Mesenteric fat pad (tissue), 1 donor: ENCODE data around the gene TMEM106C. TPM values are rescaled to one million over a fixed set of nuclear protein-coding genes. Genes with fewer than 3 reads are reported as not detected.
"Not testable (repeated sequence)": the region's sequence is repeated elsewhere in the genome, so short reads cannot be mapped to it uniquely, and the experiment has no call there.

Experiments used
- DNase-seq: peaks from one replicate; pipeline ENCODE4 v3.0.0-alpha.2; 2020; ENCODE audit warnings: low spot score
- total RNA-seq: library from RNA; stranded (reverse); fragmentation: NEBNext Ultra II Directional; extraction: Animal tissue kit (Norgen Biotek cat#: 25700); gene quantifications from one replicate; pipeline ENCODE4 v1.2.1, GENCODE V29; 2021
- donor health status: DM: yes; HTN: yes; CAD: no.

TMEM106C gene
- total RNA-seq, 1 donor from 2014 or later: 34.5 TPM

DNA sequence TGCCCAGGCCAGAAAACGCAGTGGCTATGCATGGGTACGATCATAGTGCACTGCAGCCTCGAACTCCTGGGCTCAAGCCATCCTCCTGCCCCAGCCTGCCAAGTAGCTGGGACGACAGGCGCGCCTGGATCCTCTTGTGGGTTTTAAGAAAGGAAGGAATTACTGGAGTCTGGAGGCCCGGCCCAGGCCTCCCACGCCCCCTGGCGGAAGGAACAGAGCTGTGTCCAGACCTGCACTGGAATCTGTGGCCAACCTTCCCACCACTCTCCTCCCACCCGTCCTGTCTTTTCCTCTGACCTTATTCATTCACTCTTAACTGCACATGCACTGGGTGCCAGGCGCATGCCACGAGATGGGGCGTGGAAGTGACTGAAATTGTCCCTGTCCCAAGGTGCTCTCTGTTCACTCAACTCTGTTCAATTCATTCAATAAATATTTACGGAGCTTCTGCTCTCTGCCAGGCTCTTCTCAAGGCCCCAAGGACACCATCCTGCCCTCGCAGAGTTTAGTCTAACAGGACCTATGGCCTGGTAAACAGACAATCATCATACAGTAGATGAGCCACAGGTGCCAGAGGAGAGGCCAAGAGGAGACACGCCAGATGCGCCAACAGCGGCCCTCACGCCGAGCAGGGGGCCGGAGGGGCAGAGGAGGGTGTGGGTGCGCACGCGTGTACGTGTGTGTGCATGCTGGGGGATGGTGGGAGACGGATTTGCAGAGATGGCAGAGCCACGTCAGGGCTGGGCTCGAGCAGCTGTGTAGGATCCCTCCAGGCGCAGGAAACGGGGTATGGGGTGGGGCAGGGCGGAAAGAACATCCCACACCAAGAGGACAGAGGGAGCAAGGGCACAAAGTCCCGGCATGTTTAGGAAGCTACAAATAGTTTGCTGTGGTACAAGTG is 13.7 kb upstream of the TMEM106C start:
- no peak for DNase-seq

DNA sequence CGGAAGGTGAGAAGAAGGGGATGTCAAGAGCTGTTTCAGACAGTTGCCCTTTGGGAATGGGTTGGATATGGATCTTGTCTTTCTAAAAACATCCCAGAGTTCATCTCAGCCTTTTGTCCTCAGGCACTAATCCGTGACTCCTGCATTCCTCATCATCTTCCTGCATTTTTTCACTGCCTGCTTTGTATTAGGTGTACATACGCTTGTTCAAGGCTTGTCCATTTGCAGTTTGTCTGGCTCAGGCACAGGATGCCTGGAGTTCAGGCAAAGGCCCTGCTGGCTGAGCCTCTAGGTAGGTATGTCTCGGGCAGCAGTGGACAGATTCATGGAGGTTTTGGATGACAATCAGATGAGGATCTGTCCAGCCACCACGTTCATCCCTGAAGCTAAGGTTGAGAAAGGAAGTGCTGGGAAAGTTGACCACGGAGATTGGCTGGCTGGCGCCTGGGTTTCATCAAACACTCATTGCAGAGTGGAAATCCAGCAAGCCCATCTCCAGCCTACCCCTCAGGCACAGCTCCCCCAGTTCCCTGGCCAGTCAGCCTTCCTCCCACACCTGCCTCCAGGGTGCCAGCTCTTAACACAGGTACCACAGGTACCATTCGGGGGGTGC is 12.4 kb upstream of the TMEM106C start:
- DNase-seq: no peak

DNA sequence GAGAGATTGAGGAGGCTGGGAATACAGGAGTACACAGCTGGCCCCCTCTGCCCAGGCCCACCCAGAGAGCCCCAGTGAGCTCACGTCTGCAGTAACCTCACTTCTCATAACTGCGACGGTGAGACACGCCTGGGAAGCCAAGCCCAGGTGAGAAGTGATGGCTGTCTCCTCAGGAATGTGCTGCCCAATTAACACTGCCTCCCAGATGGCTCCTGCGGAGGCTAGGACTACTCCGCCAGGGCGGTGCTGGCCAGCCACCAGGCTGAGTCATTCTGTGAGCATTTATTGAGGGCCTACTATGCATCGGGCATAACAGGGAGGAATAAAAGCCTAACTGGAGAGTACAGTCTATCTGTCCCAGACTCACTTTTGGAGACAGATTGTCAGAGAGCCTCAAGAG is 9.3 kb upstream of the TMEM106C start:
- no peak for DNase-seq

DNA sequence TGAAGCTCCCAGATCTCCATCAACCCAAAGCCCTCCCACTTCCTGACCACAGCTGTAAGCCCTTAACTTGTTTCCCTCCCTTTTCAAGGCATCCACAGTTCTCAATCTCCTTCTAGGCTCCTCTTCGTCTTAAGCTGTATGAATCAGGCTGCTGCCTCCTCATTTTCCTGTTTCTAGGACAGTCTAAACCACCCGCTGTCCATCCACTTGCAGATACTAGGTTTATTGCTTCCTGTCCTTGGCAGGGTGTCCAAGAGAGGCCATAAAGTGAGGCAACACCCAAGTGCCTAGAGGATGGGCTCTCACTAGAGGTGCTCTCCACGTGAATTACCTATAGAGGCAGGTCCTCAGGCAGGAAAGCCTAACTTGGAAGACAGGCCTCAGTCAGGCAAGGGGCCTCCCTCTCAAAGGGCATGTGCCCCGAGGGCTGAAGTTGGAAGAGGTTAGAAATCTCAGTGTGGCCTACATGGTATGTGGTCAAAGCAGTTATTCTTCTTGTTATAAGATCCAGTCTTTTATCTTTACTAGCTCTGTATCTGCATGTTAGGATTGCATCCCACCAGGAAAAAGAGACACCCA is 8.8 kb upstream of the TMEM106C start:
- DNase-seq: no peak

DNA sequence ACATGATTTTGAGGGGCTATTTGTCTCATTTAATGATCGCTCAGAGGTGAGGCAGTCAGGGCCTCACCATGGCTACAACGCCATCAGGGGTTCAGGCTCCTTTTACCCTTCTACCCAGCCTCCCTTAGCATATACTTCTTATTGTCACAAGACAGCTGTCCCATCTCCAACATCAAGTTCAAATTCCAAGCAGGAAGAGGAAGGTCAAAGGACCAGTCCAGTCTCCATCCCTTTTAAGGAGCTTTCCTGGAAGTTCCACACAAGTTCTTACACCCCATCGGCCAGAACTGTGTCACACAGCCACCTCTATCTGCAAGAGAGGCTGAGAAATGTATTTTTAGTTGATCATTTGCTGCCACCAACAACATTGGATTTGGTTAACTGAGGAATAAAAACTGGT is 8.3 kb upstream of the TMEM106C start:
- no peak for DNase-seq

DNA sequence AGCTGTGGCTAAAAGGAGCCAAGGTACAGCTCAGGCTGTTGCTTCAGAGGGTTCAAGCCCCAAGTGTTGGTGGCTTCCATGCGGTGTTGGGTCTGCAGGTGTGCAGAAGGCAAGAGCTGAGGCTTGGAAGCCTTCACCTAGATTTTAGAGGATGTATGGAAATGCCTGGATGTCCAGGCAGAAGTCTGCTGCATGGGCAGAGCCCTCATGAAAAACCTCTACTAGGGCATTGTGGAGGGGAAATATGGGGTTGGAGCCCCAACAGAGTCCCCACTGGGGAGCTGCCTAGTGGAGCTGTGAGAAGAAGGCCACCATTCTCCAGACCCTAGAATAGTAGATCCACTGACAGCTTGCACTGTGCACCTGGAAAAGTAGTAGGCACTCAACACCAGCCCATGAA is 5.7 kb upstream of the TMEM106C start:
- not testable (repeated sequence) for DNase-seq

DNA sequence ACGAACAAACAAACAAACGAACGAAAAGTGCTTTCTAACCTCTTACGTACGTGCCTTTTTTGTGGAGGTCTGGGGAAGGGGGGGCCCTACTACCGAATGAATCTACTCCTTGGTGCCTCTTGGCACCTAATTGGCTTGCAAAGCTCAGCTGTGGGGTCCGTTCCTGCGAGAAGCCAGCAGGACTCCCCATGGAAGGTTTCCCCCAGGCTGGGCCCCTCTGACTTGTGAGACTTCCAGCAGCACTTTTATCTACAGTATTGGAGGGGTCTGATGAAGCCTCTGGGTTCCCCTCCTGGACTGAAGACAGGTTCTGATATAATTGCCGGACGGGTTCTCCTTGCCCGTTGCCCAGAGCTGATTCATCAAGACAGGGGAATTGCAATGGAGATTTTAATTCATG is 1.2 kb upstream of the TMEM106C start:
- no peak for DNase-seq

DNA sequence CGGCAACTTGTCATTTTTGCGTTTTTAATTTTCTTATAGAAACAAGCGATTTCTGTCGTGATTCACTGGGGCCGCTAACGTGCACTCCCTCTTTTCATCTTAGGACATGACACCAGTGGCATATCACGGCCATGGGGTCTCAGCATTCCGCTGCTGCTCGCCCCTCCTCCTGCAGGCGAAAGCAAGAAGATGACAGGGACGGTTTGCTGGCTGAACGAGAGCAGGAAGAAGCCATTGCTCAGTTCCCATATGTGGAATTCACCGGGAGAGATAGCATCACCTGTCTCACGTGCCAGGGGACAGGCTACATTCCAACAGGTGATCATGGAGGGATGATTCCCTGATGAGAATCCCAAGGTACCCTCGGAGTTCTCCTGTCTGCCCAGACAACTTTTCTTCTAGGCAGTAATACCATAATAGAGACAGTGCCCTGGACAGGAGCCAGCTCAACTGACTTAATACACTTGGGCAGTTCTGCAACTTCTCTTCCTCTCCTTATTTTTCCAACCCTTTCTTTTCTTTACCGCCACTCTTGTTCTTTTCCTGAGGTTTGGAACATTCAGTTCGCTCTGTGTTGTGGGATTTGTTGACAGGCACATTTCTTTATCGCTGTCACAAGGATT is 821 bp downstream of the TMEM106C start:
- no peak for DNase-seq

DNA sequence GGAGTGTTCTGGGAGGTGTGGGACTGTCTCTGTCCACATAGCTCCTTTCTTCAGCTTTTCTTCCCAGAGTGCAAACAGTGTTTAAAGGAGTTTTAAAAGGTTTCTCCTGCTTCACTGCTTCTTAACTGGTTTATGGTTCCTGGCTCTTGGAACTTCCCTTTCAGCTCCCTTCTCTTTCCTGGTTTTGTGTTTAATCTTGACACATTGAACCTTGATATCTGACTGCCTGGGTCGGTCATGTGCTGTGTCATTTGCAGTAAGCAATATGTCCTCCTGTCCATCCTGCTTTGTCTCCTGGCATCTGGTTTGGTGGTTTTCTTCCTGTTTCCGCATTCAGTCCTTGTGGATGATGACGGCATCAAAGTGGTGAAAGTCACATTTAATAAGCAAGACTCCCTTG is 2.2 kb downstream of the TMEM106C start:
- DNase-seq: no peak

DNA sequence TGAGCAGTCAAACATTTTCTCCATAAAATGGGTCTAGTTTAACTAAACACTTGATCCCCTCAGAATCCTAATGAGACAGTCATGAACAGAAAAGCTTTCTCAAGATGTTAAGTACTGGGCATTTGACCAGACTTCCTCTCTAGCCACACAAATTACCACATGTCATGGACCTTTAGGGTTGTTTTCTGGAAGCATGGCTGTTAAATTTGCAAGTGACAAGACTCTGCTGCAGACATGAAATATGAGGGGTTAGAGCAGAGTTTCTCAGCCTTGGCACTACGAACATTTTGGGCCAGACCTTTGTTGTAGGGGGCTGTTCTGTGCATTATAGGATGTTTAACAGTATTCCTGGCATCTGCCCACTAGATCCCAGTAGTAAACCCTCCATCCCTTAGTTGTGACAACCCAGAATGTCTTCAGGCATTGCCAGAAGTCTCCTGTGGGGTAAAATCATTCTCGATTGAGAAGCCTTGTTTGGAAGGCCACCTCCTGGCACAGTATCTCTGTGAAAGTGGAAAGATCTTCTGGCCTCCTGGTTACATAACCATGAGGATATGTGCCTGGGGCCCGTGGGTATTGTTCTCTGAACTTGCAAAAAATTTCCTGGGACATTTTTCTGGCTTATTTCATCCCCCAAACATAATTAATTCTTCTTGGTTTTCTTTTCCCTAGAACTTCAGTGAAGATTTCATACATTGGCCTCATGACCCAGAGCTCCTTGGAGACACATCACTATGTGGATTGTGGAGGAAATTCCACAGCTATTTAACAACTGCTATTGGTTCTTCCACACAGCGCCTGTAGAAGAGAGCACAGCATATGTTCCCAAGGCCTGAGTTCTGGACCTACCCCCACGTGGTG is 4.3 kb downstream of the TMEM106C start:
- DNase-seq: no peak

DNA sequence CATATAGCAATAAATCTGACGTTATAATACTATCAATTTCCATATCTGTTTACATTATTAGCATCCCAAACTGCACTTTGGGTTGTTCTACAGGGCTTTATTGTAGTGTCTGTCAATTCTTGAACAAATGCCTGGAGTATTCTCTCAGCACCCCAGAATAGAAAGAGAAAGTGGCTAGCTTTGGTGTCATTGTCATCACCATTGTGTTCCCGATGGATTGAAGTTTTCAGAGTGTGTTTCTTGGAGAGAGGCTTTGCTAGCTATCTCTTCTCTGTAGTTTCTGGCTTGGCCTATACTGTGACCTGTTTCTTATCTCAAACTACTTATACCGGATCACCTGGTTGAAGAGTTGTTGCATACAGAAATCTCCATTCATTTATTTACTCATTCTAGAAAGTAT is 6.4 kb downstream of the TMEM106C start:
- no peak for DNase-seq

DNA sequence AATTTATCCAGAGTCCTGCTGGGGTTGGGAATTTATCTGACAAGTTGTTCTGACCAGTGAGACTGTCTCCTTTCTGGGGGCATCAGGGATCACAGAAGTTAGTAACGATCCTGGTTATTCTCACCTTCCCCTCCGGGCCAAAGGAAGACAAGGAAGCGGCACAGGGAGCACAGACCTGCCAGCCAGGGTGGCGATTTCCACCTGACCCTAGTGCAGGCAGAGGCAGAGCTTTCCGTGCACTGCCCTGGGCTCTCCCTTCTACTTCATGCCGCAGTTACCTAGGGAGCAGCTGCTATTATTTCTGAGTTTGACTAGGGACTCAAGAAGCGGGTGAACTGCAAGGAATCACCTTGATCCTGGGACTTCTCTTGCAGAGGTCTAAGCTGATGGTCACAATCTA is 7.4 kb downstream of the TMEM106C start:
- DNase-seq: no peak

DNA sequence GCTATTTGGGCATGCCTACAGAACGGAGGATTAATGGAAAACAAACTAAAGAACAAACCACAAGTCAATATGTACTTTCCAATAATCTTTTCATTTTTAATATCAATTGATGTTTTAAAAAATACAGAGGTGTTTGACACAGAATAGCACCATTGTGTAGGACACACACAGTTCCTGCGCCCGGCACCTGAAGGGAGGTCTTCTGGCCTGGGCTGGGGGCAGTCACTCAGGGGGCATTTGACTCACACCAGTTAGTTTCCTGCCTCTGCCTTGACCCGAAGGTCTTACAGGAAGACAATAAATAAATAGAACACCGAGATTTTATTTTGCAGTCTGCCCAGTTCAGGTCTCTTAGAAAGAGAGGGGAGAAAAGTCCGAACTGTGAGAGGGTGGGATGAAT is 9.5 kb downstream of the TMEM106C start:
- no peak for DNase-seq

DNA sequence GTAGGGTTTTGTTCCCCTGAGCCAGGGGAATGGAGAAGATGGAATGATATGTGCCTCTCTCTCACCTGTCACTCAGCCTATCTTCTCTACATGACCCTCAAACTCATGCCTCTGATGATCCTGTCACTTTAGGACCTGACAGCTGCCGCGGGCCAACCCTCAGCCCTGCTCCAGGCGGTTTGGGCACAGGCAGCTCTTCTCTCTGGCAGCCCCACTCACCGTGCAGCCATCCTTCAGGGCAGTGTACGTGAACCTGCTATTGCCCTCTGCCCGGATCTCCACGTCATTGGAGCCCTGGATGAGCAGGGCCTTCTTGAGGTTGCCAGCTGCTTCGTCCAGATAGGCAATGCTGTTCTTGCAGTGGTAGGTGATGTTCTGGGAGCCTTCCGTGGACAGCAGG is 10.5 kb downstream of the TMEM106C start:
- no peak for DNase-seq

DNA sequence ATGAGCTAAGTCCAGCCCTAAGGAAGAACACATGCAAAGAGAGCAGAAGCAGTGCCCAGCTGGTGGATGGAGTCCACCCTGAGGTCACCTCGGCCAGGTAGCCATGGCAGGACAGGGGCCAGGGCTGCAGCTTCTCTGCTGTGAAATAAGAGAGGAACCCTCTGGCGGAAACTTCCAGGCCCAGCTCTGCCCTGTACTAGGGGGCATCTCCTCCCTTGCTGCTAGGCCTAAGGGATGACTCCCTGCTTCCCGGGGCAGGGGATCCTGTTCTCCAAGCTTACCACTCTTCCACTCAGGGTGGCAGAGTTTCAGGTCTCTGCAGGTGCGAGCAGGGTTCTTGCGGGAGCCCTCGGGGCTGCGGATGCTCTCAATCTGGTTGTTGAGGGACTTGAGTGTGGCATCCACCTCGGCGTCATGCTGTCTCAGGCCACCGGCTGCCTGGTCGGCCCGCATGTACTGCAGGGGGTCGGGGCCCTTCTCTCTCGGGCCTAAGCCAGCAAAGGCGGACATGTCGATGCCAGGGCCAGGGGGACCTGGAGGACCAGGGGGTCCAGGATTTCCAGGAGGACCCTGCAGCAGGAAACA is 11.7 kb downstream of the TMEM106C start:
- no peak for DNase-seq

DNA sequence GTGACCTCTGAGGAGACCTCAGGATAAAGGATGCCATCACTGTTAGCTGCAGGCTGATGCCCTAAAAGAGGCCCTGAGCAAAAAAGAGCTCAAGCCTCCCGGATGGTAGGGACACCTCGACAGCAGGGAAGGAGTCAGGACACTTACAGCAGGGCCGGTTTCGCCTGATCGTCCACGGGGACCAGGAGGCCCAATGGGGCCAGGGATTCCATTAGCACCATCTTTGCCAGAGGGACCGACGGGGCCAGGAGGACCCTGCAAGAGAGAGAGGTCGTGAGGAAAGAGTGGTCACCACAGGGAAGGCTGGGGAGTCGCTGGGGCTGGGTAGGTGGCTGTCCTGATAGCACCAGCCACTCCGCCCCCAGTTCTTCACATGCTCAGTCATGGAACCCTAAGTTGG is 12.4 kb downstream of the TMEM106C start:
- DNase-seq: no peak

DNA sequence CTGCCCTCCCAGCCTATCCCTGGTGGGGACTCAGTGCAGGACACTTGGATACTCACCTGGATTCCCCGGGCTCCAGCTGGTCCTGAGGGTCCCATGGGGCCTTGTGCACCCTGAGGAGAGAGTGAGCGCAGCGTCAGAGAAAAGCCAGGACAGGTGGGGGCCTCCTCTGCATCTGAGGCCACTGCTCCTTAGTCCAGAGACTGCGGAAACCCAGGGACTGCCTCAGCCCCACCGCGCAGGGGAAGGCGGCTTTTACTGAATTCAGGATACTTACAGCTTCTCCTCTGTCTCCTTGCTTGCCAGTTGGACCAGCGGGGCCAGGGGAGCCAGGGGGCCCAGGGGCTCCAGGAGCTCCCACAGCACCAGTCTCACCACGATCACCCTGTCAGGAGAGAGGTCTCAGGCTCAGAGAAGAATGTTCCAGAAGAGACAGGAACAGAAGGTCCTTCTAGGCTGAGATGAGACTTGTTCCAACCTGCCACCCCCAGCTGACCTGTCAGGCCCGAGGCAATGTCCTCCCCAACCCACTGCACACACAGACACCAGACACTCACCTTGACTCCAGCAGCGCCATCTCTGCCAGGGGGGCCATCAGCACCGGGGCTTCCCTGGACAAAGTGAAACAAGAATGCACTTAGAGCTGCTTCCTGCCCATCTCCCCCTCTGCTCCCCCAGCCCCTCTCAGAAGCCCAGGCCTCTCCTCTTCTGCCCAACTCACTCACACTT is 13.8 kb downstream of the TMEM106C start:
- DNase-seq: no peak

DNA sequence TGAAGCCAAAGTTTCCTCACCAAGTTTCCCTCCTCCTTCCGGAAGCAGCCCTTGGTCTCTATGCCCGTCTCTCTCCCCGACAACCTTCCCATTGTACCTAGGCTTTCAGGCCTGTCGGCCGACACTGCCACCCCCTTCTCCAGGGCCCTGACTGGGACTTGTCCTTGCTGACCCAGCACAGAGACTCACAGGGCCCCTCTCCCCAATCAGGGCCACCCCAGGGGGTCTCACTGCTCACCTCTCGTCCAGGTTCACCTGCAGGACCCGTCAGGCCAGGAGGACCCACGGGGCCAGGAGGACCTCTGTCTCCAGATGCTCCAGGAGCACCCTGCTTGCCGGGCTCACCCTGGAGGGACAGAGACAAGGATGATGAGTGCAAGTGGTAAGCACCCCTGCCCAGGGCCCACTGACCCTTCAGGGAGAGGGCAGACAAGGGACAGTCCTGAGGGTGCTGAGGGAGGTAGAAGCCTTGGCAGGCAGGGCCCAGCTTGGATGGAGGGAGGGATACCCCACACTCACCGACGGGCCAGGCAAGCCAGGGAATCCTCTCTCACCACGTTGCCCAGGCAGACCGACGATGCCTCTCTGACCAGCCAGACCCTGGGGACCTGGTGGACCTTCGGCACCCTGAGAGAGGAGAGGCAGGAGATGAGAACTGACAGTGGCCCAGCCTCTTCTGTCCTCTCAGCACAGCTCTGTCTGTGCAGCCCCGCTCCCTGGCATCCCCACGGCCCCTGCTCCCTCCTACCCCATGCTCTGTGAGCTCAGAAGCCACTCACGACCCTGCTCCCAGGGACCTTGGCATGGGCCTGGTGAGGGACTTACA is 14.6 kb downstream of the TMEM106C start:
- no peak for DNase-seq

DNA sequence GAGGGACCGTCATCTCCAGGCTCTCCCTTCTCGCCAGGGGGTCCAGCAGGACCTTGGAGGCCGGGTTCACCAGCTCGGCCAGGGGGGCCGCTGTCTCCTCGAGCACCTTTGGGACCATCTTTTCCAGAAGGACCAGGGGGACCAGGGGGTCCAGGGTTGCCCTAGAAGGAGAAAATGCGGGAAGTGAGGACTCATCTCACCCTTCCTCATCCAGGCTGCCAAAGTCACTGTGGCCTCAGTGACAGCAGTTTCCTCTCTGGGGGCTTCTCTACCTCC is 15.1 kb downstream of the TMEM106C start:
- DNase-seq: no peak
